NCI-H1694 treated with DMSO at 0.1 percent for 48 hours (cell line): Measurements from ENCODE around the gene SYCP2.

Experiments
- DNase-seq: peaks from one replicate; lab custom pipeline; 2025; lab: John Stamatoyannopoulos, UW

SYCP2 gene

GRCh38 chr20:59823030-59823423, 110.4 kb downstream of the SYCP2 start:
- DNase-seq, result no peak

DNA sequence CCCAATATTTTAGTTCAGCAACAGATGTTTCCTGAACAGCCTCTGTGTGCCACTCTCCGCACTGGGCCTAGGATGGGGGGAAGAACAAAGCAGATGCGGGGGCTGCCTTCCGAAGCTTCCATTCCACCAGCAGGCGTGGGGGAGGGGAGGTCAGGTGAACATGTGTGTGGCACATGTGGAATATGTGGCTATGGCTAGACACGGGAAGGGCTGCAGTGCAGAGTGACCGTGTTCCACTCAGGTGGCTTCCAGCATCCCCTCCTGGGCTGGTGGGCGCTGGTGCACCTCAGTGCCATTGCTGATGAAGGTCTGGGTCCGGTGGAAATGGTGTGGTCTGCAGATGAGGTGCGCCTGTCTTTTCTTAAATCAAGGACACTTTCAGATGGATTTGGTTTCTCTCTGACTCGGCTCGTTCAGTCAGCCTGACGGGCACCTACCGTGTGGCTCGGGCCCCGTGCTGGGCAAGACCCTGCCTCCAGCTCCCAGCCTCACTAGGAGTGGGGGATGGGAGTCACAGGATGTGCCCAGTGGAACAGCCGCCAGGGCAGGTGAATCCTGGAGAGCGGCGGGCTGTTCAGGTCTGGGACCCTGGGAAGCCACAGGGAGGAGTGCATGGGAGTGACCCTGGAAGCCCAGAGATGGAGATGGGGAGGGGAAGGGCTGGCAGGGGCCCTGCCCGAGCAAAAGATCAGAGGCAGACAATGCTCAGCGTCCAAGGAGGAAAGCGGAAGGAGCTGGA, 111.0 kb downstream of the SYCP2 start:
- DNase-seq, result no peak

DNA sequence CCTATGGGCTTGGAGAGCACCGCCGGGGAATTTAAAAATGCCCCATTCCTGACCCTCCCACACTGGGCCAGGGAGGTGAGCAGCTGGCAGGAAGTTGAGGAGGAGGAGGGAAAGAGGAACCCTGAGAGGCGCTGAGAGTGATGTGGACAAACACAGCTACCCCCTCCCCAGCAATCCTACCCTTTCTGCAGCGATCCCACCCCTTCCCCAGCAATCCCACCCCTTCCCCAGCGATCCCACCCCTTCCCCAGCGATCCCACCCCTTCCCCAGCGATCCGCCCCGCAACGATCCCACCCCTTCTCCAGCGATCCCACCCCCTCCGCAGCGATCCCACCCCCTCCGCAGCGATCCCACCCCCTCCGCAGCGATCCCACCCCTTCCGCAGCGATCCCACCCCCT, 111.6 kb downstream of the SYCP2 start:
- DNase-seq, result no peak

GRCh38 chr20:59821201-59821600, 112.2 kb downstream of the SYCP2 start:
- DNase-seq, result no peak

GRCh38 chr20:59820204-59821041, 113.0 kb downstream of the SYCP2 start:
- no peak for DNase-seq

GRCh38 chr20:59819496-59820203, 113.8 kb downstream of the SYCP2 start:
- no peak for DNase-seq

GRCh38 chr20:59818911-59819310, 114.5 kb downstream of the SYCP2 start:
- DNase-seq, result no peak

GRCh38 chr20:59817846-59818615, 115.4 kb downstream of the SYCP2 start:
- DNase-seq, result no peak

- no peak for DNase-seq
These were observed 116.0 kb downstream of the SYCP2 start for GRCh38 chr20:59817406-59817805.

- no peak for DNase-seq
These were observed 117.2 kb downstream of the SYCP2 start for GRCh38 chr20:59816146-59816738.

DNA sequence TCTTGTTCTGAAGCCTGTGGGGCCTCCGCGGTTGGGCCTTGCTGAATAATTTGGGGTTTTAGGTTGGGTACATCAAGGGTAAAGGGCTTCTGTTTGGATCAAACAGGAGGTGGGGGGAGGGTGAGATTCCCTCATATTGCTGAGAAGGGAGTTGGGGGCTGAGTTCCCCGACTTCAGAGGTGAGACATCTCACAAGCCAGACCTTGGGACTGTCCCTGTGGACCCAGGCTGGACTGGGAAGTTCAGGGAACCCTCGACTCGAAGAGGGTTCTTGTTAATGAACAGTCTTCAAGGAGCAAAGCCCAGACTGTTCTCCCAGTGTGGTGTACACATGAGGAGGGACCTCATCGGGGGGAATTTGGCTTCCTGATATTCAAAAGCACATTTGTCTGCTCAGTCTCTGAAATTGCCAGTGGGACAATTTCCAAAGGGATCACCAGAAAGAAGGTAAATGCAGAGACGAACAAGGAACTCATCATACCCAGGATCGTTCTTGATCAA, 118.5 kb downstream of the SYCP2 start:
- no peak for DNase-seq

- no peak for DNase-seq
These were observed 119.2 kb downstream of the SYCP2 start for GRCh38 chr20:59813948-59814839.
